Skin epidermis (tissue), 12 donors: Measurements from ENCODE around the gene CHST11.
A peak's percentile ranks its signal among the peaks of the same experiment; 100 is the strongest.

Experiments
- H3K27ac ChIP-seq, 21 experiments: fragments of 200-600 bp; sonication (generic) in 11 of 21; one replicate each; pipeline ENCODE4 v1.5.0; 2020; ENCODE audit warnings: mild to moderate bottlenecking in 3 of 21, inconsistent platforms in 2 of 21, moderate library complexity in 2 of 21
- H3K4me3 ChIP-seq, 7 experiments: fragments of 200-600 bp; sonication (generic) in 2 of 7; one replicate each; pipeline ENCODE4 v1.5.0; 2020; ENCODE audit warnings: inconsistent platforms in 2 of 7, mild to moderate bottlenecking in 2 of 7, moderate library complexity in 1 of 7

Gene CHST11

GRCh38 chr12:104588921-104589590 lies 132.3 kb downstream of the CHST11 start:
- H3K27ac ChIP-seq = peak overlapping the region in 3 of 21 experiments; percentile 39 to 50 (median 49)
- no peak overlapping the region for H3K4me3 ChIP-seq

GRCh38 chr12:104590022-104590421 lies 133.3 kb downstream of the CHST11 start:
- Histone ChIP-seq H3K4me3 (no peak overlapping the region), H3K27ac (no peak overlapping the region)

- H3K27ac ChIP-seq = no peak overlapping the region
- no peak overlapping the region for H3K4me3 ChIP-seq
Measured at GRCh38 chr12:104591257-104591885, 134.6 kb downstream of the CHST11 start.

GRCh38 chr12:104593482-104593881 lies 136.7 kb downstream of the CHST11 start:
- no peak overlapping the region for H3K4me3 ChIP-seq
- H3K27ac ChIP-seq = no peak overlapping the region

GRCh38 chr12:104596134-104596799 lies 139.5 kb downstream of the CHST11 start:
- peak overlapping the region in 7 of 21 experiments; percentile 14 to 57 (median 31) for H3K27ac ChIP-seq
- H3K4me3 ChIP-seq = no peak overlapping the region

- peak overlapping the region in 6 of 21 experiments; percentile 14 to 57 (median 33) for H3K27ac ChIP-seq
- no peak overlapping the region for H3K4me3 ChIP-seq
Measured at GRCh38 chr12:104596898-104597843, 140.4 kb downstream of the CHST11 start.

- no peak overlapping the region for H3K4me3 ChIP-seq
- no peak overlapping the region for H3K27ac ChIP-seq
Measured at GRCh38 chr12:104598342-104599271, 141.9 kb downstream of the CHST11 start.

- Histone ChIP-seq H3K27ac (no peak overlapping the region), H3K4me3 (no peak overlapping the region)
Measured at GRCh38 chr12:104599272-104600035, 142.7 kb downstream of the CHST11 start.

- Histone ChIP-seq H3K27ac (peak overlapping the region in 1 of 21 experiments; percentile 32), H3K4me3 (no peak overlapping the region)
Measured at GRCh38 chr12:104600036-104600712, 143.4 kb downstream of the CHST11 start.

- H3K4me3 ChIP-seq = no peak overlapping the region
- peak overlapping the region in 2 of 21 experiments; percentile 10 to 32 for H3K27ac ChIP-seq
Measured at GRCh38 chr12:104600790-104601739, 144.3 kb downstream of the CHST11 start.

GRCh38 chr12:104602406-104602805 lies 145.7 kb downstream of the CHST11 start:
- H3K27ac ChIP-seq = peak overlapping the region in 3 of 21 experiments; percentile 72 to 85 (median 81)
- no peak overlapping the region for H3K4me3 ChIP-seq

- H3K27ac ChIP-seq = peak overlapping the region in 15 of 21 experiments; percentile 21 to 89 (median 74)
Measured at GRCh38 chr12:104602896-104603295, 146.1 kb downstream of the CHST11 start.

GRCh38 chr12:104603545-104603973 lies 146.8 kb downstream of the CHST11 start:
- peak overlapping the region in 20 of 21 experiments; percentile 26 to 89 (median 71) for H3K27ac ChIP-seq

More at GRCh38 chr12:104602896-104603295, 146.1 kb downstream of the CHST11 start:
- no peak overlapping the region for H3K4me3 ChIP-seq

GRCh38 chr12:104604070-104604994 lies 147.6 kb downstream of the CHST11 start:
- peak overlapping the region in 20 of 21 experiments; percentile 26 to 89 (median 71) for H3K27ac ChIP-seq
- no peak overlapping the region for H3K4me3 ChIP-seq

More at GRCh38 chr12:104603545-104603973, 146.8 kb downstream of the CHST11 start:
- H3K4me3 ChIP-seq = no peak overlapping the region
